ENCODE results near the gene CLOCK.
A peak's percentile ranks its signal among the peaks of the same experiment; 100 is the strongest.

The CLOCK gene

DNA sequence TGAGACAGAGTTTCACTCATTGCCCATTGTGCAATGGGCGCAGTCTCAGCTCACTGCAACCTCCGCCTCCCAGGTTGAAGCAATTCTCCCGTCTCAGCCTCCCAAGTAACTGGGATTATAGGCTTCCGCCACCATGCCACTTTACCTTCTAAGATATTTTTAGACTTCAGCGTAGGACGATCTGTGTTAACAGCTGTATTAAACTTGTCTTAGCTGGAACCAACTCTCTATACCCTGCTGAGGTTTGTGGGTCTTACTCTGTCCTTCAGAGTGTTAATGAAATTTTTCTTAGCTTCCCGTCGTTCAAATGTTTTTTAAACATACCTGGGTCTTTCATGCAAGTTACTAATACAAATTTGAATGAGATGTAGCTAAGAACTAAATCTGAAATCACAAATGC is 136.3 kb downstream of the CLOCK start:
- TF ChIP-seq, protein P1, sequence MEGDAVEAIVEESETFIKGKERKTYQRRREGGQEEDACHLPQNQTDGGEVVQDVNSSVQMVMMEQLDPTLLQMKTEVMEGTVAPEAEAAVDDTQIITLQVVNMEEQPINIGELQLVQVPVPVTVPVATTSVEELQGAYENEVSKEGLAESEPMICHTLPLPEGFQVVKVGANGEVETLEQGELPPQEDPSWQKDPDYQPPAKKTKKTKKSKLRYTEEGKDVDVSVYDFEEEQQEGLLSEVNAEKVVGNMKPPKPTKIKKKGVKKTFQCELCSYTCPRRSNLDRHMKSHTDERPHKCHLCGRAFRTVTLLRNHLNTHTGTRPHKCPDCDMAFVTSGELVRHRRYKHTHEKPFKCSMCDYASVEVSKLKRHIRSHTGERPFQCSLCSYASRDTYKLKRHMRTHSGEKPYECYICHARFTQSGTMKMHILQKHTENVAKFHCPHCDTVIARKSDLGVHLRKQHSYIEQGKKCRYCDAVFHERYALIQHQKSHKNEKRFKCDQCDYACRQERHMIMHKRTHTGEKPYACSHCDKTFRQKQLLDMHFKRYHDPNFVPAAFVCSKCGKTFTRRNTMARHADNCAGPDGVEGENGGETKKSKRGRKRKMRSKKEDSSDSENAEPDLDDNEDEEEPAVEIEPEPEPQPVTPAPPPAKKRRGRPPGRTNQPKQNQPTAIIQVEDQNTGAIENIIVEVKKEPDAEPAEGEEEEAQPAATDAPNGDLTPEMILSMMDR (IDR thresholded peaks at IDR 0.05) = no peak
- Histone ChIP-seq H3K4me3 (no peak overlapping the region), H3K27ac (peak overlapping the region in 1 of 2 donors; percentile 68)
- DNase-seq (ENCODE audit: low spot score) = no peak

DNA sequence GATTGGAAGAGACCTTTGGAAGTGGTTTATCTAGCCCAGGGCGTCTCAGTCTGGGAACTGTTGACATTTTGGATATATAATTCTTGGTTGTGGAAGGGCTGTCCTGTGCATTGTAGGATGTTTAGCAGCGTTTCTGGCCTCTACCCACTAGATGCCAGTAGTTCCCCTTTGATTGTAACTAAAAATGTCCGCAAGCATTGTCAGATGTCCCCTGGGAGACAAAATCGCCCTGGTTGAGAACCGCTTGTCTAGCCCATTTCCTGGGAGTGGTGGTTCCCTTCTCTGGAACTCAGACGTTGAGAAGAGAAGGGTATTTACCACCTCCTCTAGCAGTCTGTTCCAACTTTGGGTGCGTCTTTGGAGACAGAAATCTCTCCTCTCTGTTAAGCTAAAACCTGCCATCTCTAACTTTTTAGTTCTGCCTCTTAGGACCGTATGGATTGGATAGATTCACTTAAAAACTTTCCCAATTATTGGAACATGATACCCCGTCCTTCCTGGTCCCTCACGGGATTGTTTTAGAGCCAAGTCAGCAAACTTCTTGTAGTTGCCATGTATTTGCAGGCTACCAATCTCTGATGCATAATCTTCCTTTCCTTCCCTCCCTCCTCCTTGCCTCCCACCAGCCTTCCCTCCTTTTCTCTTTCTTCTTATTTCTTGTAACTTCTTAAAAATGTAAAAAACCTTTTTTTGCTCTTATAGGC is 137.1 kb downstream of the CLOCK start:
- TF ChIP-seq, protein P1 (IDR thresholded peaks at IDR 0.05) = peak; percentile 24
- DNase-seq (ENCODE audit: low spot score) = no peak
- Histone ChIP-seq H3K4me3 (peak overlapping the region; percentile 40), H3K27ac (peak overlapping the region; percentile 60 to 68)

DNA sequence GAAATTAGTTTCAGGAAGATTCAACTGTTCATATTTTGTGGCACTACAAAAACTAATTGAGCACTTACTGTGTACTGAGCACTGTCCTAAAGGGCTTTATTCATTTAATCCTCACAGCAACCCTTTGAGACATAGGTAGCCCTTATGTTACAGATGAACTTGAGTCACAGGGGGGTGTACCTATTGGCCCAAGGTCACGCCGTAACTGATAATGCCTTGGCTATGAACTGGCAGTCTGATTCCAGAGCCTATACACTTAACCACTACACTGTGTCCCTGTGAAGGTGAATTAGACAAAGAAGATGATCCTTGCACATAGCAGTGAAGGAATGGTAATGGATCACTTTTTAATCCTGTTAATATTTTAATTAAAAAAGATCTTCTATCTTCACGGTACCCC is 138.9 kb downstream of the CLOCK start:
- DNase-seq (ENCODE audit: low spot score) = no peak
- no peak overlapping the region for H3K27ac ChIP-seq
- no peak overlapping the region for H3K4me3 ChIP-seq
- TF ChIP-seq, protein P1 (IDR thresholded peaks at IDR 0.05) = no peak

DNA sequence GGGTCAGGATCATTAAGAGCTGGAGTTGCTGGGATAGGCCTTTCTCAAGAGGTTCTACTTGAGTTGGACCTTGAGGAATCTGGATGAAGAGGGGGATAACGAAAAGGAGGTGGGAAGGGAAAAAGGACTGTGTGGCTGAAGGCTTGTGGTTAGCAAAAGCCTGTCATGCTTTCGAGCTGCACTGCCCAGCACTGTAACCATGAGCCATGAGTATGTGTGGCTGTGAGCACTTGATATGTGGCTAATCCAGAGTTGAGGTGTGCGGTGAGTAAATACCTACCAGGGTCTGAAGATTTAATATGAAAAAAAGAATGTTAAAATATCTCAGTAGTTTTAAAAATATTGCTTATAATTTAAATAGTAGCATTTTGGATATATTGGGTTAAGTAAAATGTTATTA is 139.6 kb downstream of the CLOCK start:
- Histone ChIP-seq H3K27ac (no peak overlapping the region), H3K4me3 (no peak overlapping the region)
- TF ChIP-seq, protein P1 (IDR thresholded peaks at IDR 0.05) = no peak
- no peak for DNase-seq (ENCODE audit: low spot score)

DNA sequence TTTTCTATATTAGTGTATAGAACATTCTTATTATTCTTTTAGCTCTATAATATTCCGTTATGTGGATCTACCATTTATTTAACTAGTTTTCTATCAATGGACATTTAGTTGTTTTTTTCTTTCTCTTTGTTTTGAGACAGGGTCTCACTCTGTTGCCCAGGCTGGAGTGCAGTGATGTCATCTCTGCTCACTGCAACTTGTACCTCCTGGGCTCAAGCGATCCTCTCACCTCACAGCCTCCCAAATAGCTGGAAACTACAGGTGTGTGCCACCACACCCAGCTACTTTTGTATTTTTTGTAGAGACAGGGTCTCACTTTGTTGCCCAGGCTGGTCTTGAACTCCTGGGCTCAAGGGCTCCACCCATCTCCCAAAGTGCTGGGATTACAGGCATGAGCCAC is 140.2 kb downstream of the CLOCK start:
- TF ChIP-seq, protein P1 (IDR thresholded peaks at IDR 0.05) = no peak
- no peak overlapping the region for H3K27ac ChIP-seq

DNA sequence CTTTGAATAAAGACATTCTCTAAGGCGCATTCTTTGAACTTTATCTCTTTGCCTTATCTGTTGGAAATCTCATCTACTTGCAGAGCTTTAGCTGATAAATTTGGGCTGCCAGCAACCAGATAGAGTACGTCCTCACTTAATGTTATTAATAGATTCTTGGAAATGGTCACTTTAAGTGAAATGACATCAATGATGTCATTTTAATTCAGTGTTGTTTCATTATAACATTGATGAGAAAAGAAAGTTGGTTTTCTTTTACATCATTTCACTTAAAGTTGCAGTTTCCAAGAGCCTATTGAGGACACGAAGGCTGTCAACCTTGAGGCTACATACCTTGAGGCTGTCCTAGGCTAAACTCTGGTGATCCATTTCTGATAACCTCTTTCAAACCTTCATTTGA is 141.6 kb downstream of the CLOCK start:
- TF ChIP-seq, protein P1 (IDR thresholded peaks at IDR 0.05) = no peak
- DNase-seq (ENCODE audit: low spot score) = no peak
- Histone ChIP-seq H3K4me3 (no peak overlapping the region), H3K27ac (no peak overlapping the region)

More for the DNA sequence above, 140.2 kb downstream of the CLOCK start:
- no peak for DNase-seq (ENCODE audit: low spot score)
- H3K4me3 ChIP-seq = no peak overlapping the region

DNA sequence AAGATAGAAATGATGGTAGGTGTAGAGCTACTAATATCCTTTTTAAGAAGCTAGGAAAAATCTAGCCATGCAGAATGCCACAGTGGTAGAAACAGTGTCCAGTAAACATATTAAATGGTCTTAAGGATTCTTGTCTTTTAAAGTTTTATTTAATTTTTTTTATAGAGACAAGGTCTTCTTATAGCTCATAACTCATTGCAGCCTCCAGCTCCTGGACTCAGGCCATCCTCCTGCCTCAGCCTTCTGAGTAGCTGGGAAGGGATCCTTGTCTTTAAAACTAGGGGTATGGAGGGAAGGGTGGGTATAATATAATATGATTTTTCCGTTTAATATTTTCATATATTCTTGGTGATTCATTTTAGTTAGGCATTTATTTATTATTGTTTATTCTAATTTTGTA is 147.1 kb downstream of the CLOCK start:
- DNase-seq (ENCODE audit: low spot score) = no peak
- TF ChIP-seq, protein P1 (IDR thresholded peaks at IDR 0.05) = no peak
- Histone ChIP-seq H3K27ac (peak overlapping the region in 1 of 2 donors; percentile 100), H3K4me3 (peak overlapping the region; percentile 93)
